ENCODE data around the gene RER1. TPM values are rescaled to one million over a fixed set of nuclear protein-coding genes. Genes with fewer than 3 reads are reported as not detected.

The RER1 gene
- total RNA-seq, 2 experiments from 2014 or later: 60.5 to 138 TPM

- Histone ChIP-seq H3K4me2 (ENCODE audit: low read length) (no peak overlapping the region), H4K20me1 (ENCODE audit: insufficient read depth, low read length) (no peaks in the 10 kb centered on the region; the same call in 1 of the 2 replicates), H3K4me3 (ENCODE audit: low read depth, low read length, poor library complexity, severe bottlenecking) (no peak overlapping the region), H3K79me2 (ENCODE audit: insufficient read depth, low read depth, low read length) (no peaks in the 10 kb centered on the region), H3K36me3 (ENCODE audit: insufficient read depth, low read length) (no peaks in the 10 kb centered on the region), H3K9me2 (ENCODE audit: insufficient read depth, low read length) (no peaks in the 10 kb centered on the region), H3K27ac (ENCODE audit: low read depth, low read length, poor library complexity, severe bottlenecking) (no peak overlapping the region), H2AFZ (ENCODE audit: low read length) (no peak overlapping the region), H3K4me1 (ENCODE audit: insufficient read depth, low read length, poor library complexity, severe bottlenecking) (no peaks in the 10 kb centered on the region), H3K9me3 (ENCODE audit: low read length) (no peaks in the 10 kb centered on the region)
- ChIA-PET CTCF (ENCODE audit: unreplicated experiment) (no interaction called here), POLR2A (no interaction called here)
- intact Hi-C loops (cut with micrococcal nuclease; ENCODE audit: unreplicated experiment): no loop called here
- TF ChIP-seq EZH2phosphoT487 (IDR thresholded peaks at IDR 0.05; ENCODE audit: borderline replicate concordance, low read depth, low read length) (no peak), CTCF (conservative IDR thresholded peaks at IDR 0.05; ENCODE audit: low read length) (no peak)
- no peak for DNase-seq (ENCODE audit: low spot score)
- no TSS peak for BruUV-seq (replicated peaks)
Observed at GRCh38 chr1:2380816-2381591, 10.6 kb upstream of the RER1 start.

GRCh38 chr1:2381741-2382620 is 9.7 kb upstream of the RER1 start:
- POLR2A ChIA-PET: interaction anchor here (0.6 to 0.9 kb wide), 3 partner anchors 11 to 186 kb away, joined by 3 read pairs; no protein-coding TSS in a partner anchor
- Histone ChIP-seq H3K4me1 (ENCODE audit: insufficient read depth, low read length, poor library complexity, severe bottlenecking) (no peaks in the 10 kb centered on the region), H3K9me3 (ENCODE audit: low read length) (no peaks in the 10 kb centered on the region), H2AFZ (ENCODE audit: low read length) (no peak overlapping the region), H4K20me1 (ENCODE audit: insufficient read depth, low read length) (no peaks in the 10 kb centered on the region; the same call in 1 of the 2 replicates), H3K4me2 (ENCODE audit: low read length) (no peak overlapping the region), H3K36me3 (ENCODE audit: insufficient read depth, low read length) (no peaks in the 10 kb centered on the region), H3K4me3 (ENCODE audit: low read depth, low read length, poor library complexity, severe bottlenecking) (no peak overlapping the region), H3K9me2 (ENCODE audit: insufficient read depth, low read length) (no peaks in the 10 kb centered on the region), H3K27ac (ENCODE audit: low read depth, low read length, poor library complexity, severe bottlenecking) (no peak overlapping the region), H3K79me2 (ENCODE audit: insufficient read depth, low read depth, low read length) (no peaks in the 10 kb centered on the region)
- BruUV-seq (replicated peaks): no TSS peak
- CTCF ChIA-PET (ENCODE audit: unreplicated experiment): interaction anchor here (0.6 to 0.7 kb wide), 2 partner anchors 187 to 235 kb away, joined by 3 to 4 read pairs; partner anchors contain the start of gene FAAP20
- intact Hi-C loops (cut with micrococcal nuclease; ENCODE audit: unreplicated experiment): loop anchor here (1.0 kb wide), 1 partner anchor 187 kb away; no protein-coding TSS in a partner anchor
- peak; percentile 66 for DNase-seq (ENCODE audit: low spot score)
- TF ChIP-seq EZH2phosphoT487 (IDR thresholded peaks at IDR 0.05; ENCODE audit: borderline replicate concordance, low read depth, low read length) (no peak), CTCF (conservative IDR thresholded peaks at IDR 0.05; ENCODE audit: low read length) (peak; percentile 90)
